Adrenal gland (tissue), 12 donors: ENCODE measurements around the gene HLCS. TPM values are rescaled to one million over a fixed set of nuclear protein-coding genes. Genes with fewer than 3 reads are reported as not detected.

Source experiments
- DNase-seq, 7 donors: peaks; one replicate each; pipeline ENCODE4 v3.0.0-alpha.2; 2019 to 2020
- H3K27ac ChIP-seq, 5 donors: fragments of 200-600 bp; sonication (generic) in 4 of 5; 1 replicate in 3 of 5; 2 replicates in 2 of 5; pipeline versions ENCODE4 v1.5.1 to v1.8.0; 2016 to 2020; ENCODE audit warnings: mild to moderate bottlenecking in 1 of 5
- H3K27me3 ChIP-seq: fragments of 200-600 bp; 2 replicates; pipeline ENCODE4 v1.8.0; 2021
- H3K36me3 ChIP-seq, 2 donors: fragments of 200-600 bp; replicated peaks in 1 of 2; 1 replicate in 1 of 2; 2 replicates in 1 of 2; pipeline versions ENCODE4 v1.5.1 to v1.8.0; 2018 to 2022
- H3K4me1 ChIP-seq, 2 donors: fragments of 200-600 bp; replicated peaks in 1 of 2; 1 replicate in 1 of 2; 2 replicates in 1 of 2; pipeline versions ENCODE4 v1.5.1 to v1.8.0; 2018 to 2021
- H3K4me3 ChIP-seq, 4 donors: fragments of 200-600 bp; sonication (generic) in 3 of 4; one replicate each; pipeline ENCODE4 v1.5.1; 2016 to 2018
- H3K9me3 ChIP-seq, 3 donors: fragments of 200-600 bp; sonication (generic) in 1 of 3; replicated peaks in 1 of 3; 1 replicate in 2 of 3; 2 replicates in 1 of 3; pipeline versions ENCODE4 v1.5.1 to v1.8.0; 2016 to 2021
- POLR2A ChIP-seq, 2 donors: fragments of 450-650 bp; IDR thresholded peaks; one replicate each; pipeline ENCODE4 v1.6.1; 2017; ENCODE audit warnings: antibody characterized with exemption in 2 of 2, mild to moderate bottlenecking in 2 of 2, moderate library complexity in 1 of 2
- WGBS, 4 donors: extraction: QIAGEN DNeasy Blood & Tissue Kit in 2 of 4; methylation state at CpG; one replicate each; pipeline versions ENCODE4 v1.1.5 to v1.1.7; 2013 to 2017; 5-methylcytosine and 5-hydroxymethylcytosine counted together
- intact Hi-C, 2 donors: fragments of 100-400 bp; cut with DNase I; formaldehyde crosslinking; loops; one replicate each; pipeline versions ENCODE4 v1.14.1 to v1.15.0; 2022 to 2023
- polyA plus RNA-seq, 3 donors: library from polyadenylated mRNA; stranded (reverse); fragments of 200-250 nt in 2 of 3; fragments of 350-450 nt in 1 of 3; fragmentation: Illumina TruSeq in 1 of 3; extraction: RNeasy Lipid Tissue Mini Kit (QIAGEN cat#74804) in 1 of 3; gene quantifications; one replicate each; pipeline ENCODE4 v1.2.3, GENCODE V29; 2013 to 2014
- total RNA-seq, 9 donors: library from RNA; depleted of rRNA in 4 of 9; stranded (reverse); fragments of >200 nt in 4 of 9; fragments of 120-200 nt in 1 of 9; fragmentation: NEBNext Ultra II Directional in 1 of 9; extraction: Animal tissue kit (Norgen Biotek cat#: 25700) in 1 of 9; gene quantifications; one replicate each; pipeline versions ENCODE4 v1.1.0 to v1.2.4, GENCODE V29; 2013 to 2023
- TF ChIP-seq, protein P1 (sequence below), 6 experiments: fragments of 450-650 bp in 4 of 6; fragments of 200-600 bp in 2 of 6; sonication (generic) in 1 of 6; IDR thresholded peaks; 1 replicate in 5 of 6; 2 replicates in 1 of 6; pipeline versions ENCODE4 v1.5.1 to v1.8.0; 2016 to 2021; ENCODE audit warnings: antibody characterized with exemption in 6 of 6, mild to moderate bottlenecking in 2 of 6, moderate library complexity in 1 of 6
- donor health status: healthy with polysubstance abuse.
- donor health status: Bipolar disorder and iron deficiency.
- donor health status: DM: yes; HTN: yes; CAD: no.
- donor health status: DM: no; HTN: no; CAD: no.
- donor health status: DM: no; HTN: no; CAD: no.
- donor health status: DM: yes; HTN: yes; CAD: no.

Gene HLCS
- total and polyA plus RNA-seq, 12 donors, result 4.4 to 34.4 (median 19.8) TPM

DNA sequence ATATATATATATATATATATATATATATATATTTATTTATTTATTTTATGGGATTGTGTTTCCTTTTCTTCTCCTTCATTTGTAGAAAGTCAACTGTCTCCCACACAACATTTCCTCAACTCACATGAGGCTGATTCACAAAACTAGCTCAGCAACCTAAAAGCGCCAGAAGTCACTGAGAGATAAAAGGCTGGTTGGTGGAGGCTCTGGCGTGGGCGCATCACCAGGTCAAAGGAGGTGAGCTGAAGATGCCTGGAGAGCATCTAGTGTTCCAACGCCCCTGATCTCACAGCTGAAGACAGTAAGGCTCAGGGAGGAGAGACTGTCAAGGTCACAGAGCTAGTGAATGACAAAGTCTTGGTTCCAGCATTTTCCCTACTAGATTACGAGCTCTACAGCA lies 78.0 kb downstream of the HLCS start:
- H3K27ac ChIP-seq, result no peak overlapping the region
- peaks cover 0 to 3% of the 10 kb centered on the region in 2 donors for H3K36me3 ChIP-seq
- no peak for DNase-seq
- no peaks in the 10 kb centered on the region for H3K27me3 ChIP-seq
- no peak overlapping the region for H3K4me3 ChIP-seq
- WGBS, 4 donors, result 74 to 89% (median 88%) methylated on average over 5 of the region's 5 CpGs
- no peaks in the 10 kb centered on the region for H3K4me1 ChIP-seq
- TF ChIP-seq, protein P1, sequence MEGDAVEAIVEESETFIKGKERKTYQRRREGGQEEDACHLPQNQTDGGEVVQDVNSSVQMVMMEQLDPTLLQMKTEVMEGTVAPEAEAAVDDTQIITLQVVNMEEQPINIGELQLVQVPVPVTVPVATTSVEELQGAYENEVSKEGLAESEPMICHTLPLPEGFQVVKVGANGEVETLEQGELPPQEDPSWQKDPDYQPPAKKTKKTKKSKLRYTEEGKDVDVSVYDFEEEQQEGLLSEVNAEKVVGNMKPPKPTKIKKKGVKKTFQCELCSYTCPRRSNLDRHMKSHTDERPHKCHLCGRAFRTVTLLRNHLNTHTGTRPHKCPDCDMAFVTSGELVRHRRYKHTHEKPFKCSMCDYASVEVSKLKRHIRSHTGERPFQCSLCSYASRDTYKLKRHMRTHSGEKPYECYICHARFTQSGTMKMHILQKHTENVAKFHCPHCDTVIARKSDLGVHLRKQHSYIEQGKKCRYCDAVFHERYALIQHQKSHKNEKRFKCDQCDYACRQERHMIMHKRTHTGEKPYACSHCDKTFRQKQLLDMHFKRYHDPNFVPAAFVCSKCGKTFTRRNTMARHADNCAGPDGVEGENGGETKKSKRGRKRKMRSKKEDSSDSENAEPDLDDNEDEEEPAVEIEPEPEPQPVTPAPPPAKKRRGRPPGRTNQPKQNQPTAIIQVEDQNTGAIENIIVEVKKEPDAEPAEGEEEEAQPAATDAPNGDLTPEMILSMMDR (IDR thresholded peaks at IDR 0.05), result no peak
- no peak for TF ChIP-seq POLR2A (IDR thresholded peaks at IDR 0.05)
- intact Hi-C loops, result no loop called here
- no peaks in the 10 kb centered on the region for H3K9me3 ChIP-seq

- intact Hi-C loops, result no loop called here
- TF ChIP-seq POLR2A (IDR thresholded peaks at IDR 0.05), result no peak
- TF ChIP-seq, protein P1 (IDR thresholded peaks at IDR 0.05), result no peak
- 90 to 96% (median 95%) methylated on average over 5 of the region's 5 CpGs for WGBS, 4 donors
Measured at GRCh38 chr21:36887963-36888362, 78.5 kb downstream of the HLCS start.

GRCh38 chr21:36883532-36884486 lies 82.7 kb downstream of the HLCS start:
- Histone ChIP-seq H3K4me1 (no peaks in the 10 kb centered on the region), H3K36me3 (peaks cover 0 to 3% of the 10 kb centered on the region in 2 donors), H3K27me3 (no peaks in the 10 kb centered on the region), H3K9me3 (no peaks in the 10 kb centered on the region), H3K27ac (no peak overlapping the region), H3K4me3 (no peak overlapping the region)
- 76 to 86% (median 81%) methylated on average over 10 to 14 of the region's 14 CpGs for WGBS, 4 donors
- TF ChIP-seq, protein P1 (IDR thresholded peaks at IDR 0.05), result no peak
- TF ChIP-seq POLR2A (IDR thresholded peaks at IDR 0.05), result no peak
- no peak for DNase-seq
- intact Hi-C loops, result no loop called here

More at GRCh38 chr21:36887963-36888362, 78.5 kb downstream of the HLCS start:
- DNase-seq, result no peak
- Histone ChIP-seq H3K4me3 (no peak overlapping the region), H3K9me3 (no peaks in the 10 kb centered on the region), H3K27me3 (no peaks in the 10 kb centered on the region), H3K4me1 (no peaks in the 10 kb centered on the region), H3K27ac (no peak overlapping the region), H3K36me3 (peaks cover 0 to 3% of the 10 kb centered on the region in 2 donors)

DNA sequence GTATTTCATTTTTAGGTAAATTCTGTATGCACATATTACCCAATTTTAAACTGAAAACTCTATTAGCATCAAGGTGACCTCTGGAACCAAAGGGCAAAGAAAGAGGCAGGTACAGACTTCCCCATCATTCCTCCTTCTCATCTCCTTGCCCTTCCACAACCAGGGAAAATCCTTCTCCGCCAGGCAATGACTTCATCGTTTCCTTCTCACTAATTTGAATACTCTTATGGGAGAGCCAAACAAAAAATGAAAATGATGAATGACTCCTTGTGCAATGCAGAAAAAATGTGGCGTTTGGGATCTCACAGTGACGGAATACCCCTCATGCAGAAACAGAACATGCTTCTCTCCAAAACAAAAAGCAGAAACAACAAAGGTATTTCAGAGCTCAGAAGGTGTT lies 83.7 kb downstream of the HLCS start:
- Histone ChIP-seq H3K27ac (no peak overlapping the region), H3K27me3 (no peaks in the 10 kb centered on the region), H3K9me3 (no peaks in the 10 kb centered on the region), H3K4me3 (no peak overlapping the region), H3K4me1 (no peaks in the 10 kb centered on the region), H3K36me3 (peaks cover 0 to 3% of the 10 kb centered on the region in 2 donors)
- 81 to 93% (median 91%) methylated on average over 4 of the region's 4 CpGs for WGBS, 4 donors
- no peak for DNase-seq
- TF ChIP-seq, protein P1 (IDR thresholded peaks at IDR 0.05), result no peak
- no peak for TF ChIP-seq POLR2A (IDR thresholded peaks at IDR 0.05)
- intact Hi-C loops, result no loop called here
